SU-DHL-6 (cell line): Measurements from ENCODE around the gene DPYSL5.

Source experiments
- H2AFZ ChIP-seq: fragments of 200-600 bp; sonication (generic); 2 replicates; pipeline ENCODE4 v1.6.1; 2014; ENCODE audit warnings: low read depth, mild to moderate bottlenecking, moderate library complexity, mixed read lengths, antibody characterized with exemption, low read length; ENCODE audit not compliant: severe bottlenecking
- H3F3A ChIP-seq: fragments of 200-600 bp; shearing (Covaris generic); 2 replicates; pipeline ENCODE4 v1.6.0; 2016; ENCODE audit warnings: antibody characterized with exemption, mild to moderate bottlenecking; ENCODE audit not compliant: insufficient read depth
- H3K27ac ChIP-seq: fragments of 200-600 bp; sonication (generic); 2 replicates; pipeline ENCODE4 v1.5.1; 2016; ENCODE audit warnings: low read depth, mild to moderate bottlenecking, low read length, moderate library complexity, mixed read lengths
- H3K27me3 ChIP-seq: fragments of 200-600 bp; sonication (generic), shearing (Covaris generic); 2 replicates; pipeline ENCODE4 v1.6.0; 2014; ENCODE audit warnings: mild to moderate bottlenecking, low read length
- H3K36me3 ChIP-seq: fragments of 200-600 bp; sonication (generic); 2 replicates; pipeline ENCODE4 v1.6.1; 2014; ENCODE audit warnings: mild to moderate bottlenecking, low read length, mixed read lengths
- H3K4me2 ChIP-seq: fragments of 300-600, 200-600 bp; shearing (Covaris generic), sonication (generic); 2 replicates; pipeline ENCODE4 v1.6.0; 2014; ENCODE audit warnings: low read length, low read depth, mild to moderate bottlenecking; ENCODE audit not compliant: poor library complexity, severe bottlenecking
- H3K4me3 ChIP-seq: fragments of 200-600 bp; sonication (generic); 2 replicates; pipeline ENCODE4 v1.5.1; 2014; ENCODE audit warnings: antibody characterized with exemption, low read length, mild to moderate bottlenecking, mixed read lengths; ENCODE audit not compliant: insufficient read depth, poor library complexity, severe bottlenecking
- H3K79me2 ChIP-seq: fragments of 200-600 bp; sonication (generic); 2 replicates; pipeline ENCODE4 v1.6.1; 2014; ENCODE audit warnings: mild to moderate bottlenecking, low read length, moderate library complexity; ENCODE audit not compliant: insufficient read depth
- H3K9ac ChIP-seq: fragments of 200-600 bp; sonication (generic); 2 replicates; pipeline ENCODE4 v1.7.0; 2014; ENCODE audit warnings: mild to moderate bottlenecking, low read length
- H3K9me2 ChIP-seq: fragments of 200-600 bp; sonication (generic); replicated peaks from 2 replicates; pipeline ENCODE4 v1.6.1; 2014; ENCODE audit warnings: low read length; ENCODE audit not compliant: insufficient read depth
- H3K9me3 ChIP-seq: fragments of 200-600 bp; sonication (generic); 2 replicates; pipeline ENCODE4 v1.6.1; 2014; ENCODE audit warnings: low read length, mixed read lengths; ENCODE audit not compliant: insufficient read depth
- H4K20me1 ChIP-seq: fragments of 200-600 bp; sonication (generic); 2 replicates; pipeline ENCODE4 v1.6.1; 2014; ENCODE audit warnings: low read depth, mild to moderate bottlenecking, antibody characterized with exemption, low read length, moderate library complexity, mixed read lengths
- EZH2phosphoT487 ChIP-seq: fragments of 200-600 bp; sonication (generic), shearing (Covaris generic); conservative IDR thresholded peaks from 2 replicates; pipeline ENCODE4 v1.6.1; 2018; ENCODE audit warnings: mild to moderate bottlenecking, antibody characterized with exemption, low read length, moderate library complexity, mixed read lengths
- TF ChIP-seq, protein P1 (sequence below): fragments of 200-600 bp; sonication (generic); IDR thresholded peaks from one replicate; pipeline ENCODE4 v1.5.1; 2017; ENCODE audit warnings: antibody characterized with exemption, mild to moderate bottlenecking, low read length, moderate library complexity; ENCODE audit not compliant: insufficient read depth, poor library complexity, severe bottlenecking

The DPYSL5 gene

GRCh38 chr2:26890341-26891000, 42.5 kb downstream of the DPYSL5 start:
- Histone ChIP-seq H3K9me3 (no peaks in the 10 kb centered on the region), H3K27ac (no peak overlapping the region), H3K9me2 (no peaks in the 10 kb centered on the region), H3K9ac (no peak overlapping the region), H3K79me2 (no peaks in the 10 kb centered on the region), H3K4me2 (no peak overlapping the region), H3K27me3 (no peaks in the 10 kb centered on the region), H2AFZ (no peak overlapping the region), H3K4me3 (no peak overlapping the region), H3K36me3 (no peaks in the 10 kb centered on the region), H3F3A (no peaks in the 10 kb centered on the region), H4K20me1 (no peaks in the 10 kb centered on the region)
- TF ChIP-seq, protein P1, sequence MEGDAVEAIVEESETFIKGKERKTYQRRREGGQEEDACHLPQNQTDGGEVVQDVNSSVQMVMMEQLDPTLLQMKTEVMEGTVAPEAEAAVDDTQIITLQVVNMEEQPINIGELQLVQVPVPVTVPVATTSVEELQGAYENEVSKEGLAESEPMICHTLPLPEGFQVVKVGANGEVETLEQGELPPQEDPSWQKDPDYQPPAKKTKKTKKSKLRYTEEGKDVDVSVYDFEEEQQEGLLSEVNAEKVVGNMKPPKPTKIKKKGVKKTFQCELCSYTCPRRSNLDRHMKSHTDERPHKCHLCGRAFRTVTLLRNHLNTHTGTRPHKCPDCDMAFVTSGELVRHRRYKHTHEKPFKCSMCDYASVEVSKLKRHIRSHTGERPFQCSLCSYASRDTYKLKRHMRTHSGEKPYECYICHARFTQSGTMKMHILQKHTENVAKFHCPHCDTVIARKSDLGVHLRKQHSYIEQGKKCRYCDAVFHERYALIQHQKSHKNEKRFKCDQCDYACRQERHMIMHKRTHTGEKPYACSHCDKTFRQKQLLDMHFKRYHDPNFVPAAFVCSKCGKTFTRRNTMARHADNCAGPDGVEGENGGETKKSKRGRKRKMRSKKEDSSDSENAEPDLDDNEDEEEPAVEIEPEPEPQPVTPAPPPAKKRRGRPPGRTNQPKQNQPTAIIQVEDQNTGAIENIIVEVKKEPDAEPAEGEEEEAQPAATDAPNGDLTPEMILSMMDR, result no peak
- TF ChIP-seq EZH2phosphoT487, result no peak

DNA sequence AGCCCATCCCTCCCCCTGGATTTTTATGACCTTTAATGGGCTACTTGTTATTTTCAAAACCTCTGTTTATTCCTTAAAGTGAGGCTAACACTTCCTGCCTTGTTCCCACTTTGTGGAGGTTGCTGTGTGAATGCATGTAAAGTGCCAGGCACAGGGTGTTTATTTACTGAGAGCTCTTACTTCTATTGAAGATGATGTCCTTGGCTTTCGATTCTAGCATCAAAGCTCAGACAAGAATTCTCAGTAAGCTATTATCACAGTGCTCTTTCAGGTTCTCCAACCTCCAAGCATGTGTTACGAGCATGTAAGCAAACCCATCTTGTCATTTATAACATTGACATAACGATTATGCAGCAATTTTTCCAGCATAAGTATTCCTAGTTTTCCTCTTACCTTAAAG, 44.2 kb downstream of the DPYSL5 start:
- Histone ChIP-seq H4K20me1 (no peaks in the 10 kb centered on the region), H3F3A (no peaks in the 10 kb centered on the region), H3K9me2 (no peaks in the 10 kb centered on the region), H2AFZ (no peak overlapping the region), H3K4me2 (no peak overlapping the region), H3K9me3 (no peaks in the 10 kb centered on the region), H3K9ac (no peak overlapping the region), H3K79me2 (no peaks in the 10 kb centered on the region), H3K4me3 (no peak overlapping the region), H3K27ac (no peak overlapping the region), H3K27me3 (no peaks in the 10 kb centered on the region), H3K36me3 (no peaks in the 10 kb centered on the region)
- TF ChIP-seq, protein P1, result no peak
- TF ChIP-seq EZH2phosphoT487, result no peak

DNA sequence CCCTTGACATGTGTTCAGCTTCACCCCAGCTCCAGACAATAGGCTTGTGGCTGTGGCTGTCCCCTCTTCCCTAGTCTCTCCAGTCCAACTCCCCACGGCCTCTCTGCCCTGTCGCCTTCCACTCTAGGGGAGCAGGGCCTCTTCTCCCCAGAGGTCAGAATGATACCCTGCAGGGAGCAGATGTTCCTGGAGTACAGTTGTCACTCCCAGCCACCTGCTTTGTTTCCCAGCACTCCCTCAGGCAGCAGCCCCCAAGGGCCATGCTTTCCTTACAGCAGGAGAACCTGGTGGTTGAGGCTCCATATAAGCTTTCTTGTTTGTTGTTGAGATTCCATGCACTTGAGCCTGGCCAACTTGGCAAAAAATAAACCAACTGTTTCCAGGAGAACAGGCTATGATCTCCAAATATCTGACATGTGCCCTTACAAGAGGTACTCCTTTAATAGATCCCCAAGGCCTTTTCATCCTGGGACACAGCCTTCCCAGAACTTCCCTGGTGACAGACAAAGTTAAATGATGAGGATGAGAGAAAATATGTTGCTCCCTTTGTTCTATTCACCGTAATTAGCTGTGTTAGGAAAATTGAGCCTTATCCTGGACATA, 45.1 kb downstream of the DPYSL5 start:
- no peaks in the 10 kb centered on the region for H3K79me2 ChIP-seq
- H3K27ac ChIP-seq, result no peak overlapping the region
- no peaks in the 10 kb centered on the region for H3K9me3 ChIP-seq
- TF ChIP-seq, protein P1, result no peak
- TF ChIP-seq EZH2phosphoT487, result no peak
- no peak overlapping the region for H3K4me2 ChIP-seq
- no peaks in the 10 kb centered on the region for H3K9me2 ChIP-seq
- no peaks in the 10 kb centered on the region for H3K36me3 ChIP-seq
- no peak overlapping the region for H3K4me3 ChIP-seq
- H3K27me3 ChIP-seq, result no peaks in the 10 kb centered on the region
- H2AFZ ChIP-seq, result no peak overlapping the region
- no peak overlapping the region for H3K9ac ChIP-seq
- no peaks in the 10 kb centered on the region for H4K20me1 ChIP-seq
- H3F3A ChIP-seq, result no peaks in the 10 kb centered on the region
